Femur (tissue), 1 donor: ENCODE measurements around the gene C1QTNF12.

Experiments used
- DNase-seq: peaks from one replicate; pipeline ENCODE4 v3.0.0-alpha.2; 2017

The C1QTNF12 gene

GRCh38 chr1:1226566-1227362, 19.8 kb downstream of the C1QTNF12 start:
- DNase-seq, result no peak

GRCh38 chr1:1225913-1226312, 20.6 kb downstream of the C1QTNF12 start:
- no peak for DNase-seq

GRCh38 chr1:1225238-1225845, 21.2 kb downstream of the C1QTNF12 start:
- no peak for DNase-seq

GRCh38 chr1:1223891-1224290, 22.6 kb downstream of the C1QTNF12 start:
- DNase-seq, result no peak

GRCh38 chr1:1223321-1223720, 23.2 kb downstream of the C1QTNF12 start:
- DNase-seq, result no peak

- DNase-seq, result no peak
Observed at GRCh38 chr1:1222575-1223225, 23.8 kb downstream of the C1QTNF12 start.

GRCh38 chr1:1221887-1222574, 24.5 kb downstream of the C1QTNF12 start:
- no peak for DNase-seq

GRCh38 chr1:1220197-1220596, 26.3 kb downstream of the C1QTNF12 start:
- DNase-seq, result no peak

GRCh38 chr1:1219341-1219740, 27.2 kb downstream of the C1QTNF12 start:
- DNase-seq, result no peak

GRCh38 chr1:1218524-1219200, 27.9 kb downstream of the C1QTNF12 start:
- no peak for DNase-seq

- no peak for DNase-seq
Observed at GRCh38 chr1:1217621-1218523, 28.6 kb downstream of the C1QTNF12 start.

GRCh38 chr1:1216770-1217620, 29.5 kb downstream of the C1QTNF12 start:
- no peak for DNase-seq

GRCh38 chr1:1215881-1216605, 30.5 kb downstream of the C1QTNF12 start:
- DNase-seq, result no peak

- no peak for DNase-seq
Observed at GRCh38 chr1:1215080-1215676, 31.3 kb downstream of the C1QTNF12 start.

- DNase-seq, result no peak
Observed at GRCh38 chr1:1213345-1214265, 32.9 kb downstream of the C1QTNF12 start, which contains the start of gene TNFRSF4. TSS of gene TNFRSF4 (minus strand) at chr1:1214153. CDS start at chr1:1214127, 26 bp downstream.

GRCh38 chr1:1212780-1213344, 33.7 kb downstream of the C1QTNF12 start:
- peak; percentile 75 for DNase-seq

- DNase-seq, result peak; percentile 18
Observed at GRCh38 chr1:1211541-1212441, 34.7 kb downstream of the C1QTNF12 start.
